Right cardiac atrium (tissue), 5 donors: ENCODE results near the gene SART3. TPM values are rescaled to one million over a fixed set of nuclear protein-coding genes. Genes with fewer than 3 reads are reported as not detected.
A peak's percentile ranks its signal among the peaks of the same experiment; 100 is the strongest.
"Not testable (repeated sequence)": the region's sequence is repeated elsewhere in the genome, so short reads cannot be mapped to it uniquely, and the experiment has no call there.

Source experiments
- ATAC-seq, 2 donors: fragments of 200-7000 bp; cut with Tn5 transposase; one replicate each; pipeline versions ENCODE4 v1.8.0 to v1.9.1; 2020; ENCODE audit warnings: moderate library complexity in 2 of 2, mild to moderate bottlenecking in 1 of 2
- DNase-seq, 3 donors: peaks; one replicate each; pipeline ENCODE4 v3.0.0-alpha.2; 2020
- H3K27ac ChIP-seq: one replicate; pipeline ENCODE4 v1.5.1; 2013; ENCODE audit warnings: mild to moderate bottlenecking, low read length, control low read depth, moderate library complexity
- H3K27me3 ChIP-seq: one replicate; pipeline ENCODE4 v1.6.1; 2013; ENCODE audit not compliant: control insufficient read depth, insufficient read depth
- H3K4me1 ChIP-seq: one replicate; pipeline ENCODE4 v1.6.1; 2013; ENCODE audit warnings: low read length; ENCODE audit not compliant: control insufficient read depth, insufficient read depth
- H3K4me3 ChIP-seq: one replicate; pipeline ENCODE4 v1.5.1; 2013; ENCODE audit warnings: low read length, control low read depth
- H3K9me3 ChIP-seq: one replicate; pipeline ENCODE4 v1.6.1; 2013; ENCODE audit warnings: low read length; ENCODE audit not compliant: control insufficient read depth
- WGBS: extraction: QIAGEN DNeasy Blood & Tissue Kit; methylation state at CpG from one replicate; pipeline ENCODE4 v1.1.7; 2013; 5-methylcytosine and 5-hydroxymethylcytosine counted together
- intact Hi-C, 4 donors: fragments of 100-400 bp; cut with DNase I; formaldehyde crosslinking; loops; one replicate each; pipeline versions ENCODE4 v1.11.0 to v1.14.0; 2022 to 2023
- polyA plus RNA-seq: library from polyadenylated mRNA; stranded (reverse); fragments of 200-250 nt; gene quantifications from one replicate; pipeline ENCODE4 v1.2.3, GENCODE V29; 2013
- total RNA-seq, 4 donors: library from RNA; stranded (reverse); fragmentation: NEBNext Ultra II Directional; extraction: Animal tissue kit (Norgen Biotek cat#: 25700); gene quantifications; one replicate each; pipeline ENCODE4 v1.2.1, GENCODE V29; 2021
- donor health status: healthy with polysubstance abuse.
- donor health status: DM: no; HTN: yes; CAD: no.
- donor health status: DM: no; HTN: no; CAD: no.
- donor health status: DM: no; HTN: yes; CAD: no; lungs with severe emphysema.
- donor health status: DM: yes; HTN: yes; CAD: no.

SART3 gene
- total and polyA plus RNA-seq, 5 donors: 14.2 to 27.7 (median 23.9) TPM

GRCh38 chr12:108505129-108505528, 55.8 kb downstream of the SART3 start:
- DNase-seq (no peak), ATAC-seq (no peak)
- intact Hi-C loops: no loop called here
- WGBS: 73% methylated on average over 7 of the region's 7 CpGs
- no peaks in the 10 kb centered on the region for H3K9me3 ChIP-seq
- no peaks in the 10 kb centered on the region for H3K4me1 ChIP-seq
- H3K4me3 ChIP-seq: no peak overlapping the region
- no peaks in the 10 kb centered on the region for H3K27me3 ChIP-seq
- no peak overlapping the region for H3K27ac ChIP-seq

GRCh38 chr12:108502922-108503321, 58.1 kb downstream of the SART3 start:
- intact Hi-C loops: no loop called here
- ATAC-seq: no peak
- H3K27me3 ChIP-seq: no peaks in the 10 kb centered on the region
- H3K27ac ChIP-seq: no peak overlapping the region
- H3K4me1 ChIP-seq: no peaks in the 10 kb centered on the region
- WGBS: 77% methylated on average over 2 of the region's 2 CpGs
- no peak for DNase-seq
- no peaks in the 10 kb centered on the region for H3K9me3 ChIP-seq
- H3K4me3 ChIP-seq: no peak overlapping the region

GRCh38 chr12:108498136-108498535, 62.8 kb downstream of the SART3 start:
- H3K9me3 ChIP-seq: no peaks in the 10 kb centered on the region
- H3K4me3 ChIP-seq: no peak overlapping the region
- 82% methylated on average over 11 of the region's 11 CpGs for WGBS
- no peaks in the 10 kb centered on the region for H3K4me1 ChIP-seq
- no peak for ATAC-seq
- intact Hi-C loops: no loop called here
- H3K27me3 ChIP-seq: peaks cover 2% of the 10 kb centered on the region
- no peak overlapping the region for H3K27ac ChIP-seq
- no peak for DNase-seq

GRCh38 chr12:108495823-108496579, 65.0 kb downstream of the SART3 start:
- Histone ChIP-seq H3K9me3 (no peaks in the 10 kb centered on the region), H3K27me3 (peaks cover 2% of the 10 kb centered on the region), H3K27ac (no peak overlapping the region), H3K4me1 (no peaks in the 10 kb centered on the region), H3K4me3 (no peak overlapping the region)
- WGBS: 63% methylated on average over 11 of the region's 11 CpGs
- intact Hi-C loops: no loop called here
- no peak for ATAC-seq
- DNase-seq: no peak

GRCh38 chr12:108495054-108495453, 65.9 kb downstream of the SART3 start:
- Histone ChIP-seq H3K4me3 (no peak overlapping the region), H3K9me3 (no peaks in the 10 kb centered on the region), H3K4me1 (no peaks in the 10 kb centered on the region), H3K27me3 (peaks cover 2% of the 10 kb centered on the region), H3K27ac (no peak overlapping the region)
- peak in 1 of 3 donors; percentile 66 for DNase-seq
- intact Hi-C loops: no loop called here
- no peak for ATAC-seq
- WGBS: 35% methylated on average over 1 of the region's 1 CpG

GRCh38 chr12:108491256-108491655, 69.7 kb downstream of the SART3 start:
- ATAC-seq: no peak
- 61% methylated on average over 2 of the region's 2 CpGs for WGBS
- H3K4me1 ChIP-seq: no peaks in the 10 kb centered on the region
- DNase-seq: no peak
- H3K27ac ChIP-seq: no peak overlapping the region
- peaks cover 2% of the 10 kb centered on the region for H3K27me3 ChIP-seq
- intact Hi-C loops: no loop called here
- no peak overlapping the region for H3K4me3 ChIP-seq
- no peaks in the 10 kb centered on the region for H3K9me3 ChIP-seq

- WGBS: 85% methylated on average over 4 of the region's 4 CpGs
- H3K9me3 ChIP-seq, H3K27ac ChIP-seq, H3K4me1 ChIP-seq, ATAC-seq, DNase-seq, H3K27me3 ChIP-seq, H3K4me3 ChIP-seq: not testable (repeated sequence)
- intact Hi-C loops: loop anchor here in 1 of 4 donors (10.0 kb wide), 1 partner anchor 482 kb away; no protein-coding TSS in a partner anchor
These were observed 73.9 kb downstream of the SART3 start for GRCh38 chr12:108487029-108487428.

- H3K4me3 ChIP-seq, H3K27me3 ChIP-seq, H3K9me3 ChIP-seq, H3K27ac ChIP-seq, ATAC-seq, H3K4me1 ChIP-seq, DNase-seq: not testable (repeated sequence)
- 39% methylated on average over 7 of the region's 7 CpGs for WGBS
- intact Hi-C loops: loop anchor here in 1 of 4 donors (10.0 kb wide), 1 partner anchor 481 kb away; no protein-coding TSS in a partner anchor
These were observed 75.6 kb downstream of the SART3 start for GRCh38 chr12:108485371-108485770.

GRCh38 chr12:108484845-108485244, 76.1 kb downstream of the SART3 start:
- ATAC-seq (no peak), DNase-seq (no peak)
- H3K27me3 ChIP-seq: no peaks in the 10 kb centered on the region
- H3K4me1 ChIP-seq: no peaks in the 10 kb centered on the region
- intact Hi-C loops: loop anchor here in 1 of 4 donors (10.0 kb wide), 1 partner anchor 480 kb away; no protein-coding TSS in a partner anchor
- 55% methylated on average over 2 of the region's 2 CpGs for WGBS
- H3K9me3 ChIP-seq: no peaks in the 10 kb centered on the region
- H3K27ac ChIP-seq: no peak overlapping the region
- no peak overlapping the region for H3K4me3 ChIP-seq

GRCh38 chr12:108484431-108484830, 76.5 kb downstream of the SART3 start:
- Histone ChIP-seq H3K9me3 (no peaks in the 10 kb centered on the region), H3K4me1 (no peaks in the 10 kb centered on the region), H3K27ac (no peak overlapping the region), H3K4me3 (no peak overlapping the region), H3K27me3 (no peaks in the 10 kb centered on the region)
- ATAC-seq: no peak
- DNase-seq: no peak
- WGBS: 83% methylated on average over 2 of the region's 2 CpGs
- intact Hi-C loops: loop anchor here in 1 of 4 donors (10.0 kb wide), 1 partner anchor 480 kb away; no protein-coding TSS in a partner anchor

GRCh38 chr12:108483213-108484059, 77.5 kb downstream of the SART3 start:
- Histone ChIP-seq H3K27me3 (no peaks in the 10 kb centered on the region), H3K4me3 (no peak overlapping the region), H3K9me3 (no peaks in the 10 kb centered on the region), H3K4me1 (no peaks in the 10 kb centered on the region), H3K27ac (no peak overlapping the region)
- ATAC-seq (no peak), DNase-seq (no peak)
- intact Hi-C loops: loop anchor here in 1 of 4 donors (10.0 kb wide), 1 partner anchor 479 kb away; no protein-coding TSS in a partner anchor
- WGBS: 59% methylated on average over 6 of the region's 6 CpGs
